Right lung (tissue), 5 donors: ENCODE data around the gene DEPDC5. TPM values are rescaled to one million over a fixed set of nuclear protein-coding genes. Genes with fewer than 3 reads are reported as not detected.

Source experiments
- DNase-seq, 2 donors: peaks; one replicate each; pipeline ENCODE4 v3.0.0-alpha.2; 2013
- polyA plus RNA-seq, 5 donors: library from polyadenylated mRNA; unstranded; fragments of 120-200 nt; gene quantifications; one replicate each; pipeline versions ENCODE4 v1.2.1 to v1.2.3, GENCODE V29; 2013; ENCODE audit warnings: inconsistent platforms in 1 of 5, low replicate concordance in 1 of 5; ENCODE audit not compliant: insufficient read length in 5 of 5, insufficient read depth in 1 of 5

The DEPDC5 gene
- polyA plus RNA-seq, 5 donors: 12.2 to 19.4 (median 15.1) TPM

DNA sequence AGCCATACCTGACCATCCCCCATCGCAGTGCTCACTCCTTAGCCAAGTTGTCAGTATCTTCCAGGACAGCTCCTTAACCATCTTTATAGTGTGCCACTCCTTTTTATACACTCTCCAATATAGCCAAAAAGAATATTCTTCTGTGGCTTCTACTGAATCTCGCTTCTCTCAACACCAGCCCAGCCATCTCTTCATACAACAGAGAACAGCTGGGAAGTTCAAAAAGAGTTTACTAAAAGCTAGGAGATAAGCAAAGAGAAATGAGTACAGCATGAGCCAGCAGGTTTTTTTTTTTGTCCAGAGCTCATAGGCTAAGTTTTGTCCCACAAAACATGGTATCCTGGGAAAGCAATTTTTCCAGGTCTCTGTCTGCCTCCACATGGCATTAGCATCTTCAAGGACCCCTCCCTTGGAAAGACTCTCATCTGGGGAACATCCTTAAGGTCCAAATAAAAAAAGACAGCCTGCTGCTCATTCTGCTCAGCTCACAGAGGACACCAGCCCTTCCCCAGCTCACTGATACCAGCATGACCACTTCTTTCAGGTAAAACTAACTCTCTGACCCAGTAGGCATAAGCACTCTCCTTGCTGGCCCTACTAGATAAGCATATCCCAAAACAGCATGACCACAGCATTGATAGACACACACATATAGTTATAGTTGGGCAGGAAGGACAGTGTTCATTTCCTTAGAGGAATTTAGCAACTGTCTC, 141.7 kb downstream of the DEPDC5 start:
- no peak for DNase-seq

DNA sequence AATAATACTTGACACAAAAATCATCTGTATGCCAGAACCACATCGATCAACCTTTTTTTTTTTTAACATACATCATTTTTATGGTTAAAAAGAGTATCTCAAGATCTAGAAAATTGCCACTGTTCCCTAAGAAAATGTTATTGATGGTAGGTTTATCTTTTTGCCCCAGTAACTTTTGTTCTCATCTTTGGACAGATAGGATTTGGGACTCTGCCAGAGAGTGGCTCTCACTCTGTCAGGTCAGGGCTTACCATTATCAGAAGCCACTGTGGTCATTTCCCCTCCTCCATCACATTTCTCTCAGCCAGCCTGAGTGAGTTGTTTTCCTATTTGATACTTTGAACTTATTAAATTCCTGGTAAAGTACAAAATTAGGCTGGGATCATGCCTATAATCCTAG, 142.7 kb downstream of the DEPDC5 start:
- DNase-seq: no peak

DNA sequence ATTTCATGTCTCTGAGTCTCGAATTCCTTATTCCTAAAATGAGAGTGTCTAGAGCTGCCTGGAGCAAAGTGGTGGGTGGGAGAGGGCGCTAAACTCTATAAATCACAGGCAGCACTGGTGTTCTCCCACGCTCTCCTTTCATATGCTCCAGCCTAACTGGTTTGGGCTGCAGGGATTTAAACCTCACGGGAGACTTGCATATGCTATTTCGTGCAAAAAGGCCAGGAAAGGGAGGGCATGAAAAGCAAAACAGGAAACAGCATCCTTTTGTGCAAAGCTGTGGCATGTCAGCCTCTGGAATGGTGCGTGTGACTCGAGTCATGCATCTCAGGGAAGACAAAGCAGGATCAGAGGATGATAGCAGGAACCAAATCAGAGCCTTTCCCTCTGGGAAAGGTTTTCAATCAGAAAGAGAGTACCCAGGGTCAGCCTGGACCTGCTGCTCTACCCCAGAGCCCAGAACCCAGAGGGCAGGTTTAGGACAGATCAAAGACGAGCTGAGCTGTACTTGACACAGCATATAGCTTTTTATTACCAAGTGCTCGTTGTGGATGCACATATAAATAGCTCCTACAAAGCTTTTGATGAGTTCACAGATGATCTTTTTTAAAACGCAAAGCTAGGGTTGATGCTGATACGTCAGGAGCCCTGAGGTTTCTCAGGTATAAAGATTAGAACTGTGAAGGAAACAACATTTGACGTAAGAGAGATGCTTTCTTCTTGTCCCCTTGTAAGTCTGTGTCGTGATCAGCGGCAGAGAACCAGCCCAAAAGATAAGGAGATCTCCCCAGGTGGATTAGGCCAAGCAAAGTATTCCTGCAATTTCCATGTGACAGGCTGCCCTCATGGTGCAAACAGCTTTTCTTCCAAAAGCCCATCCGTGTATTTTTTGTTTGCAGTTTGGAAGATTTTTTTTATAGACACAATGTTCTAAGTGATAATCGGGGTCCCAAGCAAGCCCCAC, 144.3 kb downstream of the DEPDC5 start:
- no peak for DNase-seq

DNA sequence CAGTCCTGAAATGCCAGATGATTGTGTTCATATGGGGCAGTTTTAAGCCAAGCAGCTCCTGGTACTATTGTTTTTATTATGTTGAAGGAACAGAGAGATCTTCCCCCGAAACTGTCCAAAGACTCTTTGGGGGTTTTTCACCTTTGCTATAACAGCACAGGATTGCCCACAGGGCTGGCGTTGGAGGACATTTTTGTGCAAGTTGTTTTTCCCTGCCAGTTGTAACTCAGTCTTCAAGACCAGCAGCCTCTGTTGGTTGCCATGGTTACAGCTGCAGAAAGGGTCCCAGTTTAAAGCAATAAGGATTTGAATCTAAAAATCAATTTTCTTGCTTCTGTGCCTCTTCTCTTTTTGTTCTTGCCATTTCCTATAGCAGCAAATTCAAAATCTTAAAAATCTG, 145.1 kb downstream of the DEPDC5 start:
- no peak for DNase-seq

DNA sequence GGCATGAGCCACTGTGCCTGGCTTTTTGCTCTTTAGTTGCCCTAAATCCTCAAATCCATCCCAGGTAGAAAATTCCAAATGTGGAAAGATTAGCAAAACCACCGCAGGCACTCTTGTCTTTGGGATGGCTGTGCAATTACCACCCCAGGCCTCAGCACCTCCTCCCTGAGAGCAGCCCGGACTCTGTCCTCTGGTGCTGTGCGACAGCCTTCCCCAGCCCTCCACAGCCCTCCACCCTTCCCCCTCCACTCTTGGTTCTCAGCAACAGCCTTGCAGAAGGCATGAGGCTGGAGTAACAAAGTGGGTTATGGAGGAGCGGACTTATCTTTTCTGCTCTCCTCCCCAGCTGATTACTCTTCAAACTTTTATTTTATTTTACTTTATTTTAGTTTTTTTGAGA, 145.8 kb downstream of the DEPDC5 start:
- DNase-seq: no peak

DNA sequence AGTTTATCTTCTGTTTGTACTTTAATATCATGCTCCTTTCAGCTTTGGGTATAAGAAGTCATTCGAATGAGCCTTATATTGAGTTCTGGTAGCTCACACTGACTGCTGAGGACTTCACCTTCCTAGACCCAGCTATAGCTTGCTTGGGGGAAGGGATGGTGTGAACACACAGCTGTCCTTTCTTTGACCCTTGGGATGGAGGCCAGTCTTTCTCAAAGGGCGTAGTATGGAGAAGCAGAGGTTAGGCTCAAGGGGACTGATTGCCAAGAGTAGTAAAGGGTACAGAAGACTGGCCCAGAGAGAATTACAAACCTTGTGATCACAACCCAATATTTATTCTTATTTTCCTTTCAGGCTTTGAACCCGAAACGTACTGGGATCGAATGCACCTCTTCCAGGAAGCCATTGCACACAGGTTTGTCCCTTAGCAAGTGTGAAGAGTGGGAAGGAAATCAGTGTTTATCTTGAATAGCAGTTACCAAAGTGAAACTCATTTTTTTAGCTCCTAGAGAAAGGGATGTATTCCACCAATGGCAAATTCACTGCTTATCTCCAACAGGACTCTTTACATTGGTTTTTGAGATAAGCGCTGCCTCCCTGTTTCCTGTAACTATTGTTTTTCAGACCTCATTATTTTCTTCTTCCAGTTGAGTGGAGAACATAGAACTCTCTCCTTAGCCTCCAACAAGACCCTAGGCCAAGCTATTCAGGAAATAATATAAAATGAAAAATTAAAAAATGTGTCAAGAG, 147.7 kb downstream of the DEPDC5 start:
- DNase-seq: no peak

DNA sequence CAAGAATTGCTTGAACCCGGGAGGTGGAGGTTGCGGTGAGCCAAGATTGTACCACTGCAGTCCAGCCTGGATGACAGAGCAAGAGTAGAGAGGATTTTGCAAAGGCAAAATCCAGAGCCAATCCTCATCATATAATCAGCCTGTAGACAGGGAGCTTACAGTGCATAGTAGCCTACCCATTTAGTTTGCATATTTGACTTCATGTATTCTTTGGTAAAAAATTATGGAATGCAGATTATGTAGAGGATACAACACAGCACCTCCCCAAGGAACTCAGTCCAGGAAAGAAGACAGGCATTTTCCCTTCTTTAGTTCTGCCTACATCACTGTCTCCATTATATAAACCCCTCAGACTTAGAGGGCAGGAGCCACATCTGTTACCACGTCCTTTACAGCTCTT, 150.8 kb downstream of the DEPDC5 start:
- no peak for DNase-seq

DNA sequence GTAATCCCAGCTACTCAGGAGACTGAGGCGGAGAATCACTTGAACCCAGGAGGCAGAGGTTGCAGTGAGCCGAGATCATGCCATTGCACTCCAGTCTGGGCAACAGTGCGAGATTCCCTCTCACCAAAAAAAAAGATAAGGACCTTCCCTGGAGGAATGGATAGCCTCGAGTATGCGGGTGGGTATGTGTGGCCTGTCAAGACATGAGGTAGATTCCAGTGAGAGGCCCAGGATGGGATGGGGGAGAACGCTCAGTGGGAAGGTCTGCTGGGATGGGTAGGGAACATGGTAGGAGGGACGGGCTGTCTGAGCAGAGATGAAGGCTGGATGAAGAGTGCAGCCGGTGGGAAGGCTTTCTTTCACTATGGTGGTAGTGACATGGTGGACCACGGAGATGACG, 151.5 kb downstream of the DEPDC5 start:
- no peak for DNase-seq

DNA sequence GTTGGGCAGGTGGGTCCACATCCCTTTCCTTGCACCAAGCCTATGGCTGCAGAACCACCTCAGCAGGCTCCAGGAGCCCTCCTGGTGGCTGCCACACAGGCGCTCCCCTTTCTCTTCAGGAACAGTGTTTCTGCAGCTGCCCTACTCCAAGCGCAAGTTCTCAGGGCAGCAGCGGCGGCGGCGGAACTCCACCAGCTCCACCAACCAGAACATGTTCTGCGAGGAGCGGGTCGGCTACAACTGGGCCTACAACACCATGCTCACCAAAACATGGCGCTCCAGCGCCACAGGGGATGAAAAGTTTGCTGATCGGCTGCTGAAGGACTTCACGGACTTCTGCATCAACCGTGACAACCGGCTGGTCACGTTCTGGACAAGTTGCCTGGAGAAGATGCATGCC, 152.3 kb downstream of the DEPDC5 start:
- no peak for DNase-seq

DNA sequence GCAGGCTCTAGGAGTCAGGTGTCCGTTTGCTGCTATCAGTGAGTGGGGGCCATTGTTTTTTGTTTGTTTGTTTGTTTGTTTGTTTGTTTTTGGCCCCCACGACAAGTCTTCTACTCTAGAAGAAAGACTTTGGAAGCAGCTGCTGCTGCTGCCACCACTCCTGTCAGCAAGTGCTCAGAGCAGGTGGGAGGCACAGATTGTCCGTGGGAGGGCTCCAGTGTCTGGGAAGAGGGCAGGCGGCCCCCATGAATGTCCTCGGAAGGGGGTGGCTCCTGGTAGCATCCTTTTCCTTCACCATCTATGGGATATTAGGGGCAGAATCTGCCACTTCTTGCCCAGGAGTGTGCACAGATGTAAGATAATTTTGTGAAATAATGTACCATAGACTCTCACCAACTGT, 152.8 kb downstream of the DEPDC5 start:
- no peak for DNase-seq

DNA sequence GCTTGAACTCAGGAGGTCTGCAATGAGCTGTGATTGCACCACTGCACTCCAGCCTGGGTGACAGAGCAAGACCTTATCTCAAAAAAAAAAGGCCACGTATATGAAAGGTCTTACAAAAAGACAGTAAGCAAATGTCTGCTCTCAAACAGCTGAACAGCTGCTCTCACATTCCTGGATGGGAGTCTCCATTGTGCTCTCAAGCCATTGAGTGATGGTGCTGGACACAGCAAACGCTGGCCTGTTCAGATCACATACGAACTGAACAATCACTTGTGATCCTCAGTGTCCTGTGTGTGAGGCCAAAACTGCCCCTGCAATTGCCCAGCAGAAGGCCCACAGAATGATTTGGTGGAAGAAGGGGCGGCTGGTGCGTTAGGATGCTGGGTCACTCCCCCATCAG, 156.2 kb downstream of the DEPDC5 start:
- DNase-seq: no peak

DNA sequence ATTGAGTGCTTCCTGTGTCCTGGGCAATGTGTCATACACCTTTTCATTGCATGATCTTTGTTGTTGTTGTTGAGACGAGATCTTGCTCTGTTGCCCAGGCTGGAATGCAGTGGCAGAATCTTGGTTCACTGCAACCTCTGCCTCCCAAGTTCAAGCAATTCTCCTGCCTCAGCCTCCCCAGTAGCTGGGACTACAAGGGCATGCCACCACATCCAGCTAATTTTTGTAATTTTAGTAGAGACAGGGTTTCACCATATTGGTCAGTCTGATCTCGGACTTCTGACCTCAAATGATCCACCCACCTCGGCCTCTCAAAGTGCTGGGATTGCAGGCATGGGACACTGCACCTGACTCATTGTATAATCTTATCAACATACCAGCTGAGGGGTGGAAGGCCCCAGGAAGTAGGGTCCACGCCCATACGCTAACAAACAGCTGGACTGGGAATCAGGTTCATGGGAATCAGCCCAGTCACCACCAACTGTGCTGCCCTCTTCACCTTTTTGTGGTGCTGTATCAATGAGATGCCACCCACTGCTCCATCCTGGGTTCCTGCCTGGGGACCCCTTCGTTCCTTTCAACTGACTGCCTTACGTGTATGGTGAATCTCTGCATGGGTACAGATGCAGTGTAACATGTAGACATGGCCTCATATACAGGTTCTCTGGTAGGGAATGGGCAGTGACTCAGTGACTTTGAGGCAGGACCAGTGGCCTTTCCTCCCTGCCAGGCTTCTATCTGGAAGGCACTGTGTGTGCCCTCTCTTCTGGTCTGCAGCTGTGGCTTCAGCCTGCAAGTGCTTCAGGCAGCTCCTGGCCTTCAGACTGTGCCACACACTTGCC, 158.0 kb downstream of the DEPDC5 start:
- no peak for DNase-seq

DNA sequence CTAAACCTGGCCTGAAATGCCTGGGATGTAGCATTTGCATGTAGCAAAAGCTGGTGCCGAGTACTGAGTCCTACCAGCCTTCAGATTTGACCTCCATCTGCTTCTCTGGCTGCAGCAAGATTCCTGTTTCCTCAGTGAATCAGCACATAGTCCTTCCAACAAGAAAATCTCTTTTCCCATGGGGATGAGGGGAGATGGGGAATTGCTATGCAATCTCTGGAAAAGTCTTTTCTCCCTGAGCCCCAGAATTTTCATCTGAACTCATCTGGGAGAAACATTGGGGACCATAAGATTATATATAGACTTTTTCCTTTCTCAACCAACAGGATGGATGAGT, 158.6 kb downstream of the DEPDC5 start:
- DNase-seq: no peak

DNA sequence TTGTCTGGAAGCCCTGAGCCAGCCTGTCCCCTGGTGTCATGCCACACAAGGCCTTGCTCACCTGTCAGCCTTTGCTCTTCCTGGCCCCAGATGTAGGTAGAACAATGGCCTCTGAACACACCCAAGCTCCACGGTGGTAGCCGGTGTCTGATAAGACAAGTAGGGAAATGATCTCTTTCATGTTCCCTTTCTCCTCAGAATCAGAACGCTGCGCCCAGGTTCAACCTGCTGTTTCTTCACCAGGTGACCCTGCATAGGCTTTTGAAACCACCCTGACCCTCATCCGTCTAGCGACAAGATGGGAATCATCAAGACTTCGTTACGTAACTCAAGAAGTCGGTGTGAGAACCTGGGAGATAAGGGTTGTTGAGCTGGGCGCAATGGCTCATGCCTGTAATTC, 161.8 kb downstream of the DEPDC5 start:
- no peak for DNase-seq

DNA sequence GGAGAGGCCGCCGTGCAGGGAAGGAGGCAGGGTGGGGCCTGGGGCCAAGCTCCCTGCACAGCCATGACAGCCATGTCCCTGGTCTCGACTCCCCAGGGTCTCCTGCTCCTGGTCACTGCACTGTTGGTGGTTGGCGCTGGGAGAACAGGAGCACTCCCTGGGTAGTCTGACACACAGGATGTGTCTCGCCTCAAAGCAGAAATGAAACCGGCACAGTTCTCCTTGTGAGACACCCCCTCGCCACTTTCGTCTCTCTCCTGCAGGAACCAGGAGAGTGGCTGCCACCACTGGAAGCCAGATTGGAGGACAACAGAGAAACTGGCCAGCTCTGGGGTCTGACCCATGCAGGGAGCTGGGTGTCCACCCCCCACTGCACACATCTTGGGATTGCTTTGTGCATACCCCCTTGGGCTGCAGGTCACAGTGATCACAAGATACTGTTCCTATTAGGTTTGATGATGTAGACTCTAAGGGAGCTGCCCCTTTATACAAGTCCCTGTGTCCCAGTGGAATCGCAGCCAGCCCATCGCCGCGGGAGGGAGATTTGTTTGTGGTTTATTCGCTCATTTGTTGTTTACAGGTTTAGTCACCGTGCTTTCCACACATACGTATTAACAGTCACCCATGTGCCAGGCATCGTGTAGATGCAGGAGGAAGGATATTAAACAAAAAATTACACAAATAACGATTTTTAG, 163.6 kb downstream of the DEPDC5 start:
- no peak for DNase-seq

DNA sequence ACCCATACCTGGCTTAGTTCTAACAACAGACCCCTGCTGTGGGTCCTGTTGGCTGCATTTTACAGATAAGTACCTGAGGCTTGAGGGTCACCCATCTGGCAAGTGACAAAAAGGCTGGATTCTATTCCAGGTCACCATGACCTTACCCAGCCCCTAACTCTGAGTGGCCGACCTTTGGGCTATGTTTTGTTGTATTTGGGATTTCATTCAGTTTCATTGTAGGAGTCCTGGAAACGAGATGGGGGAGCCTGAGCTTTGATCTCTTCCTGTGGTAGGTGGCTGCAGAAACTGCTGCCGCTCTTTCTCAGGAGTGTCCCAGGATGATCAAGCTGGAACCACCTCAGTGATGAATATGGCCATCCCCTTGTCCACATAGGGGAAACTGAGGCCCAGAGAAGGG, 165.9 kb downstream of the DEPDC5 start:
- no peak for DNase-seq

DNA sequence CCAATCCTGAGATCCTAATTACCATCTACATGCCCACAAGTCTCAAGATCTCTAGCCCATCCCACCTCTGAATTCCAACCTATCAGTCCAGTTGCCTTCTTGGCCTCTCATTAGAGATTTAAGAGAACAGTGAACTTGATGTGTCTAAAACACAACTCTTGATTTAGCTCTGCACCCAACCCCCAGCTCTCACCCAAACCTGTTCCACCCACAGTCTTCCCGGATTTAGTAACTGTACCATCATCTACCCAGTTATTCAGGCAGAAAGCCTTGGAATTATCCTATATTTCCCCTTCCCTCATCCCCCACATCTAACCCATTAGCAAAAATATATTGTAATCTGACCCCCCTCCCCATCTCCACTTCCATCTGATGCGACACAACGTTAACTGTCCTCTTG, 166.5 kb downstream of the DEPDC5 start:
- no peak for DNase-seq

DNA sequence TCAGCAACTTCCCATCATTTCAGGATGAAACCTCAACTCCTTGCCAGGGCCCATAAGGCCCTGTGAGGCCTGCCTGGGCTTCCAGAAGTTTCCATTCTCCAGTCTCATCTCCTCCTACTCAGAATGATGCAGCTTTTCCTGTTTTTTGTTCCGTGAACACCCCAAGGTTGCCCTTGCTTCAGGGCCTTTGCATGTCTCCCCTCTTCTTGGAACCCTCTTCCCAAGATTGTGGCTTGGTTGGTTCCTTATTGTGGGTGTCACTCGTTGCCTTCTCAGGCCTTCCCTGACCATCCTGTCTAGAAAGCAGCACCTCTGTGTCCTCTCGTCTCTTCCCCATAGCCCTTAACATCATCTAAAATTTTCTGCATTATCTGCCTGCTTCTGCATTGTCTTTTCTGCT, 167.3 kb downstream of the DEPDC5 start:
- no peak for DNase-seq

DNA sequence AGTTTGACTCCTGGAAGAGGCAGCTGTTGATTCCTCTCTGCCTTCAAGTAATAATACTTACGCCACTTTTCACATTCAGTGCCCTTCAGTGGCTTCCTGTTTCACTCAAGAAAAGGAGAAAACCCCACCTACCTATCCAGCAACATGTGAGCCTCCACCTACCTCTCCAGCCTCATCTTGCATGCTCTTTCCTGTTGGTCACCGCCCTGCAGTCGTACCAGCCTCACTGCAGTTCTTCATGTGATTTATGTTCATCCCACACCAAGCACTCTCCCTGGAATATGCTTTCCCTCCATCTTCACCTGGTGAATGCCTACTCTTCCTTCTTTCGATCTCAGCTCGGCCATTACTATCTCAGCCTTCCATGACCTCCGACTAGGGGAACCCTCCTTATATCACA, 168.7 kb downstream of the DEPDC5 start:
- no peak for DNase-seq

DNA sequence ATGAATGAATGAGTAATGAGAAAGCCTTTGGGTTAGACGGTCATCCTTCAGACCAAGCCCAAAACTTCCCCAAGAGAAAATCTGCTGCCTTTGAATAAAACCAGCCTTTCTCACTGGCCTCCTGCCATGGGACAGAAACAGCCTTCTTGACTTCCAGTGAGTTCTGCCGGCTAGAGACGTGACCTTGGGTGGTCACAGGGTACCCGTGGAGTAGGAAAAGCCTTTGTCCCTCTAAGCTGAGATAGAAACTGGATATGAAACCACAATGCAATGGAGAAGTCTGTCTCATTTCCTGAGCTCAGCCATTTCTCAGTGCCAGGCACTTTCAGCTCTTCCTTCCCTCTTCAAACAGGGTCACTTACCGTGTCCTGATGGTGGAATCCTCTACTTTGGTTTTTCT, 169.3 kb downstream of the DEPDC5 start:
- DNase-seq: no peak

DNA sequence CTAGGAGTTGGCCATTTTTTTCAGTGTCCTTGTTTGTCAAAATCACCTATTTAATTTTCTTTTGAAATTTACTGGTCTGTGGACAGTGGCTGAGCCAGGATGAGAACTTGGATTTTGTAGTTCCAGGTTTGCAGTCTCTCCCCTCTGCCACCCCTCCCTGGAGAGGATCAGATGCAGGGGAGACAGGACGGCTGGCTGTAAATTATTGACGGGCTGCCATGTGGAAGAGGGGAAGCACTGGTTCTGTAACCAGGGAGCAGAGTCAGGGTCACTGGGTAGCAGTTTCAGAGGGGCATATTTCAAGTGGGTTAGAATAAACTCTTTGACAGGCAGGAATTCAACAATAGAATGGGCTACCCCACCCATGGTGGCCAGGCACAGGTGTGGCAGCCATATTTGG, 169.9 kb downstream of the DEPDC5 start:
- no peak for DNase-seq
